ENCODE results near the gene CAMK2D. TPM values are rescaled to one million over a fixed set of nuclear protein-coding genes. Genes with fewer than 3 reads are reported as not detected.

CAMK2D gene
- total RNA-seq, 4 donors from 2014 or later = 45.9 to 67.1 (median 56.2) TPM

GRCh38 chr4:113472864-113473263, 288.7 kb downstream of the CAMK2D start:
- peaks cover 3 to 40% (median 9%) of the 10 kb centered on the region in 3 donors for H3K4me1 ChIP-seq
- H3K4me3 ChIP-seq = no peak overlapping the region
- no peak for ATAC-seq
- TF ChIP-seq CTCF (IDR thresholded peaks at IDR 0.05) (no peak), EP300 (IDR thresholded peaks at IDR 0.05) (no peak), POLR2A (IDR thresholded peaks at IDR 0.05) (no peak), POLR2AphosphoS5 (IDR thresholded peaks at IDR 0.05) (no peak)
- H3K27me3 ChIP-seq = no peaks in the 10 kb centered on the region
- WGBS, 2 donors (ENCODE audit: low coverage in 1 of 2) = 33 to 55% methylated on average over 1 of the region's 1 CpG
- peaks cover 0 to 10% (median 0%) of the 10 kb centered on the region in 3 donors for H3K9me3 ChIP-seq
- H3K36me3 ChIP-seq = peaks cover 0 to 8% of the 10 kb centered on the region in 2 donors
- no peak overlapping the region for H3K27ac ChIP-seq

- H3K4me1 ChIP-seq = peaks cover 3 to 50% (median 11%) of the 10 kb centered on the region in 3 donors
- peak overlapping the region in 2 of 4 donors; percentile 25 to 32 for H3K27ac ChIP-seq
- no peak for ATAC-seq
- no peaks in the 10 kb centered on the region for H3K36me3 ChIP-seq
- 50 to 80% methylated on average over 2 to 4 of the region's 4 CpGs for whole genome bisulfite sequencing, 2 donors (ENCODE audit: low coverage in 1 of 2)
- TF ChIP-seq POLR2AphosphoS5 (IDR thresholded peaks at IDR 0.05) (no peak), CTCF (IDR thresholded peaks at IDR 0.05) (no peak), POLR2A (IDR thresholded peaks at IDR 0.05) (no peak), EP300 (IDR thresholded peaks at IDR 0.05) (no peak)
- H3K4me3 ChIP-seq = no peak overlapping the region
- no peaks in the 10 kb centered on the region for H3K9me3 ChIP-seq
- no peaks in the 10 kb centered on the region for H3K27me3 ChIP-seq
These were observed 290.2 kb downstream of the CAMK2D start for GRCh38 chr4:113471146-113471860.

- Histone ChIP-seq H3K4me3 (no peak overlapping the region), H3K36me3 (peaks cover 0 to 3% of the 10 kb centered on the region in 2 donors), H3K9me3 (no peaks in the 10 kb centered on the region), H3K27ac (peak overlapping the region; percentile 84 to 99 (median 88)), H3K4me1 (peaks cover 3 to 50% (median 11%) of the 10 kb centered on the region in 3 donors), H3K27me3 (no peaks in the 10 kb centered on the region)
- ATAC-seq = no peak
- no peak for TF ChIP-seq POLR2A (IDR thresholded peaks at IDR 0.05)
- no peak for TF ChIP-seq POLR2AphosphoS5 (IDR thresholded peaks at IDR 0.05)
- TF ChIP-seq EP300 (IDR thresholded peaks at IDR 0.05) = no peak
- no peak for TF ChIP-seq CTCF (IDR thresholded peaks at IDR 0.05)
- WGBS, 2 donors (ENCODE audit: low coverage in 1 of 2) = 100% methylated on average over 1 of the region's 1 CpG
These were observed 291.6 kb downstream of the CAMK2D start for GRCh38 chr4:113469926-113470325.

- H3K27ac ChIP-seq = peak overlapping the region; percentile 84 to 99 (median 88)
- peaks cover 3 to 47% (median 11%) of the 10 kb centered on the region in 3 donors for H3K4me1 ChIP-seq
- H3K36me3 ChIP-seq = peaks cover 0 to 9% of the 10 kb centered on the region in 2 donors
- no peak for TF ChIP-seq CTCF (IDR thresholded peaks at IDR 0.05)
- no peak for TF ChIP-seq POLR2A (IDR thresholded peaks at IDR 0.05)
- TF ChIP-seq POLR2AphosphoS5 (IDR thresholded peaks at IDR 0.05) = no peak
- TF ChIP-seq EP300 (IDR thresholded peaks at IDR 0.05) = no peak
- 71 to 100% methylated on average over 1 of the region's 1 CpG for WGBS, 2 donors (ENCODE audit: low coverage in 1 of 2)
- H3K4me3 ChIP-seq = no peak overlapping the region
- H3K27me3 ChIP-seq = no peaks in the 10 kb centered on the region
- ATAC-seq = no peak
- no peaks in the 10 kb centered on the region for H3K9me3 ChIP-seq
These were observed 292.5 kb downstream of the CAMK2D start for GRCh38 chr4:113469023-113469390.
